RCC 7860 (cell line): ENCODE data around the gene POU2AF2.
"Not testable (repeated sequence)": the region's sequence is repeated elsewhere in the genome, so short reads cannot be mapped to it uniquely, and the experiment has no call there.

Experiments used
- DNase-seq: peaks from one replicate; pipeline ENCODE4 v3.0.0-alpha.2; 2015; ENCODE audit warnings: low spot score
- FAIRE-seq: peaks from 2 replicates; lab custom pipeline; 2012; peaks lifted over from hg19 to GRCh38; lab: Jason Lieb, UNC

The POU2AF2 gene

GRCh38 chr11:111301004-111301841 is 55.7 kb downstream of the POU2AF2 start:
- FAIRE-seq (no peak), DNase-seq (no peak)

- no peak for DNase-seq
- no peak for FAIRE-seq
Measured at GRCh38 chr11:111301842-111302118, 56.3 kb downstream of the POU2AF2 start.

GRCh38 chr11:111302298-111302697 is 56.8 kb downstream of the POU2AF2 start:
- no peak for FAIRE-seq
- no peak for DNase-seq

GRCh38 chr11:111303461-111303860 is 57.9 kb downstream of the POU2AF2 start:
- DNase-seq (no peak), FAIRE-seq (no peak)

GRCh38 chr11:111305162-111305802 is 59.8 kb downstream of the POU2AF2 start:
- no peak for DNase-seq
- no peak for FAIRE-seq

GRCh38 chr11:111305876-111306275 is 60.4 kb downstream of the POU2AF2 start:
- no peak for DNase-seq
- no peak for FAIRE-seq

- DNase-seq (no peak), FAIRE-seq (no peak)
Measured at GRCh38 chr11:111306321-111306720, 60.8 kb downstream of the POU2AF2 start.

- DNase-seq (no peak), FAIRE-seq (no peak)
Measured at GRCh38 chr11:111307472-111308108, 62.1 kb downstream of the POU2AF2 start.

- FAIRE-seq (no peak), DNase-seq (no peak)
Measured at GRCh38 chr11:111308140-111308539, 62.6 kb downstream of the POU2AF2 start.

GRCh38 chr11:111309215-111309915 is 63.8 kb downstream of the POU2AF2 start:
- no peak for DNase-seq
- FAIRE-seq, result no peak

GRCh38 chr11:111310088-111310487 is 64.6 kb downstream of the POU2AF2 start:
- DNase-seq (no peak), FAIRE-seq (no peak)

GRCh38 chr11:111310723-111311122 is 65.2 kb downstream of the POU2AF2 start:
- DNase-seq (no peak), FAIRE-seq (no peak)

- FAIRE-seq (no peak), DNase-seq (no peak)
Measured at GRCh38 chr11:111312076-111312475, 66.6 kb downstream of the POU2AF2 start.

GRCh38 chr11:111319296-111319695 is 73.8 kb downstream of the POU2AF2 start:
- DNase-seq, result no peak
- FAIRE-seq, result no peak

- DNase-seq, FAIRE-seq: not testable (repeated sequence)
Measured at GRCh38 chr11:111320199-111320598, 74.7 kb downstream of the POU2AF2 start.

- FAIRE-seq (no peak), DNase-seq (no peak)
Measured at GRCh38 chr11:111320728-111321568, 75.4 kb downstream of the POU2AF2 start.

- DNase-seq, result no peak
- no peak for FAIRE-seq
Measured at GRCh38 chr11:111322534-111322933, 77.0 kb downstream of the POU2AF2 start.

GRCh38 chr11:111324277-111324720 is 78.8 kb downstream of the POU2AF2 start:
- DNase-seq (no peak), FAIRE-seq (no peak)

- FAIRE-seq (no peak), DNase-seq (no peak)
Measured at GRCh38 chr11:111325259-111325658, 79.7 kb downstream of the POU2AF2 start.

- FAIRE-seq (no peak), DNase-seq (no peak)
Measured at GRCh38 chr11:111326824-111327223, 81.3 kb downstream of the POU2AF2 start.
